ENCODE data around the gene GABRB1. TPM values are rescaled to one million over a fixed set of nuclear protein-coding genes. Genes with fewer than 3 reads are reported as not detected.

Gene GABRB1
- total RNA-seq, 2 experiments from 2014 or later = not detected

- intact Hi-C loops (cut with micrococcal nuclease; ENCODE audit: unreplicated experiment) = no loop called here
- TF ChIP-seq EZH2phosphoT487 (IDR thresholded peaks at IDR 0.05; ENCODE audit: borderline replicate concordance, low read depth, low read length) = no peak
- TF ChIP-seq, protein P1, sequence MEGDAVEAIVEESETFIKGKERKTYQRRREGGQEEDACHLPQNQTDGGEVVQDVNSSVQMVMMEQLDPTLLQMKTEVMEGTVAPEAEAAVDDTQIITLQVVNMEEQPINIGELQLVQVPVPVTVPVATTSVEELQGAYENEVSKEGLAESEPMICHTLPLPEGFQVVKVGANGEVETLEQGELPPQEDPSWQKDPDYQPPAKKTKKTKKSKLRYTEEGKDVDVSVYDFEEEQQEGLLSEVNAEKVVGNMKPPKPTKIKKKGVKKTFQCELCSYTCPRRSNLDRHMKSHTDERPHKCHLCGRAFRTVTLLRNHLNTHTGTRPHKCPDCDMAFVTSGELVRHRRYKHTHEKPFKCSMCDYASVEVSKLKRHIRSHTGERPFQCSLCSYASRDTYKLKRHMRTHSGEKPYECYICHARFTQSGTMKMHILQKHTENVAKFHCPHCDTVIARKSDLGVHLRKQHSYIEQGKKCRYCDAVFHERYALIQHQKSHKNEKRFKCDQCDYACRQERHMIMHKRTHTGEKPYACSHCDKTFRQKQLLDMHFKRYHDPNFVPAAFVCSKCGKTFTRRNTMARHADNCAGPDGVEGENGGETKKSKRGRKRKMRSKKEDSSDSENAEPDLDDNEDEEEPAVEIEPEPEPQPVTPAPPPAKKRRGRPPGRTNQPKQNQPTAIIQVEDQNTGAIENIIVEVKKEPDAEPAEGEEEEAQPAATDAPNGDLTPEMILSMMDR (conservative IDR thresholded peaks at IDR 0.05; ENCODE audit: low read length) = no peak
- no peaks in the 10 kb centered on the region for H3K4me1 ChIP-seq (ENCODE audit: insufficient read depth, low read length, poor library complexity, severe bottlenecking)
- no peaks in the 10 kb centered on the region for H3K9me2 ChIP-seq (ENCODE audit: insufficient read depth, low read length)
- H3K9me3 ChIP-seq (ENCODE audit: low read length) = no peaks in the 10 kb centered on the region
- no peaks in the 10 kb centered on the region for H3K79me2 ChIP-seq (ENCODE audit: insufficient read depth, low read depth, low read length)
- no TSS peak for BruUV-seq (replicated peaks)
- ChIA-PET CTCF (ENCODE audit: unreplicated experiment) (no interaction called here), POLR2A (no interaction called here)
- no peak overlapping the region for H3K4me3 ChIP-seq (ENCODE audit: low read depth, low read length, poor library complexity, severe bottlenecking)
- no peak overlapping the region for H3K27ac ChIP-seq (ENCODE audit: low read depth, low read length, poor library complexity, severe bottlenecking)
- H2AFZ ChIP-seq (ENCODE audit: low read length) = no peak overlapping the region
- H3K4me2 ChIP-seq (ENCODE audit: low read length) = no peak overlapping the region
- H4K20me1 ChIP-seq (ENCODE audit: insufficient read depth, low read length) = no peaks in the 10 kb centered on the region
- H3K36me3 ChIP-seq (ENCODE audit: insufficient read depth, low read length) = no peaks in the 10 kb centered on the region
- no peak for DNase-seq (ENCODE audit: low spot score)
Measured at GRCh38 chr4:47040828-47041227, 9.5 kb downstream of the GABRB1 start.

- no peaks in the 10 kb centered on the region for H3K9me3 ChIP-seq (ENCODE audit: low read length)
- no peaks in the 10 kb centered on the region for H3K36me3 ChIP-seq (ENCODE audit: insufficient read depth, low read length)
- intact Hi-C loops (cut with micrococcal nuclease; ENCODE audit: unreplicated experiment) = no loop called here
- ChIA-PET POLR2A (no interaction called here), CTCF (ENCODE audit: unreplicated experiment) (no interaction called here)
- H3K79me2 ChIP-seq (ENCODE audit: insufficient read depth, low read depth, low read length) = no peaks in the 10 kb centered on the region
- no TSS peak for BruUV-seq (replicated peaks)
- DNase-seq (ENCODE audit: low spot score) = no peak
- no peaks in the 10 kb centered on the region for H3K9me2 ChIP-seq (ENCODE audit: insufficient read depth, low read length)
- no peak overlapping the region for H3K4me2 ChIP-seq (ENCODE audit: low read length)
- no peaks in the 10 kb centered on the region for H4K20me1 ChIP-seq (ENCODE audit: insufficient read depth, low read length)
- H2AFZ ChIP-seq (ENCODE audit: low read length) = no peak overlapping the region
- H3K4me1 ChIP-seq (ENCODE audit: insufficient read depth, low read length, poor library complexity, severe bottlenecking) = no peaks in the 10 kb centered on the region
- TF ChIP-seq, protein P1 (conservative IDR thresholded peaks at IDR 0.05; ENCODE audit: low read length) = no peak
- no peak for TF ChIP-seq EZH2phosphoT487 (IDR thresholded peaks at IDR 0.05; ENCODE audit: borderline replicate concordance, low read depth, low read length)
- no peak overlapping the region for H3K27ac ChIP-seq (ENCODE audit: low read depth, low read length, poor library complexity, severe bottlenecking)
- no peak overlapping the region for H3K4me3 ChIP-seq (ENCODE audit: low read depth, low read length, poor library complexity, severe bottlenecking)
Measured at GRCh38 chr4:47043821-47044220, 12.5 kb downstream of the GABRB1 start.

- intact Hi-C loops (cut with micrococcal nuclease; ENCODE audit: unreplicated experiment) = no loop called here
- DNase-seq (ENCODE audit: low spot score) = no peak
- no peaks in the 10 kb centered on the region for H3K9me3 ChIP-seq (ENCODE audit: low read length)
- H3K36me3 ChIP-seq (ENCODE audit: insufficient read depth, low read length) = no peaks in the 10 kb centered on the region
- H3K4me1 ChIP-seq (ENCODE audit: insufficient read depth, low read length, poor library complexity, severe bottlenecking) = no peaks in the 10 kb centered on the region
- no peak overlapping the region for H2AFZ ChIP-seq (ENCODE audit: low read length)
- ChIA-PET CTCF (ENCODE audit: unreplicated experiment) (no interaction called here), POLR2A (no interaction called here)
- no peak overlapping the region for H3K4me2 ChIP-seq (ENCODE audit: low read length)
- H4K20me1 ChIP-seq (ENCODE audit: insufficient read depth, low read length) = no peaks in the 10 kb centered on the region
- H3K9me2 ChIP-seq (ENCODE audit: insufficient read depth, low read length) = no peaks in the 10 kb centered on the region
- no peak for TF ChIP-seq EZH2phosphoT487 (IDR thresholded peaks at IDR 0.05; ENCODE audit: borderline replicate concordance, low read depth, low read length)
- TF ChIP-seq, protein P1 (conservative IDR thresholded peaks at IDR 0.05; ENCODE audit: low read length) = no peak
- H3K27ac ChIP-seq (ENCODE audit: low read depth, low read length, poor library complexity, severe bottlenecking) = no peak overlapping the region
- no peaks in the 10 kb centered on the region for H3K79me2 ChIP-seq (ENCODE audit: insufficient read depth, low read depth, low read length)
- H3K4me3 ChIP-seq (ENCODE audit: low read depth, low read length, poor library complexity, severe bottlenecking) = no peak overlapping the region
- BruUV-seq (replicated peaks) = no TSS peak
Measured at GRCh38 chr4:47045261-47045660, 13.9 kb downstream of the GABRB1 start.
